Stimulated activated CD4-positive, alpha-beta T cell treated with anti-CD3 and anti-CD28 coated beads, Interleukin-4, amount 100 ng/mL, for 48 hours (primary cell): Measurements from ENCODE around the gene AQP7.
A peak's percentile ranks its signal among the peaks of the same experiment; 100 is the strongest.
"Not testable (repeated sequence)": the region's sequence is repeated elsewhere in the genome, so short reads cannot be mapped to it uniquely, and the experiment has no call there.

ENCODE experiments used
- DNase-seq, 2 donors: peaks; one replicate each; pipeline ENCODE4 v3.0.0-alpha.2; 2020; ENCODE audit warnings: low read depth in 2 of 2

The AQP7 gene

DNA sequence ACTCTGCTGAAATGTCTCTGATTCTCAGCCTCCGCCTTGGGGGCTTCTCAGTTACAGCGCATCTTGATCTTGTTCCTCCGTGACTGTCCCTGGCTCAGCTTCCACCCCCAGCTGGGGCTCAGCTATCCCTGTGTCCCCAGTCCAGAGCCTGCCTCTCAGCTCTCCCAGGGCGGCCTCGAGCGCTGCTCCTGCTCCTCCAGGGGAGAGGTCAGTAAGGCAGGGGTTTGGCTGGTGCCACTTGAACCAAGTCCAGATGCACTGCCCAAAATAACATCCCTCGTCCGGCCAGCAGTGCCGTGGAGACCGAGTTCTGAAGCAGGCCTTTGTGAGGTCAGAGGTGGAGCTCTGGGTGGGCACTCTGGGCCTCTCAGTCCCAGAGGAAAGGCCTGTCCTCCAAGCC lies at the start of gene AQP7:
Gene AQP7 (minus strand): TSS at position 198 of the 400 bp plus-strand sequence. CDS start 1,306 bp downstream, outside the sequence.
- not testable (repeated sequence) for DNase-seq

DNA sequence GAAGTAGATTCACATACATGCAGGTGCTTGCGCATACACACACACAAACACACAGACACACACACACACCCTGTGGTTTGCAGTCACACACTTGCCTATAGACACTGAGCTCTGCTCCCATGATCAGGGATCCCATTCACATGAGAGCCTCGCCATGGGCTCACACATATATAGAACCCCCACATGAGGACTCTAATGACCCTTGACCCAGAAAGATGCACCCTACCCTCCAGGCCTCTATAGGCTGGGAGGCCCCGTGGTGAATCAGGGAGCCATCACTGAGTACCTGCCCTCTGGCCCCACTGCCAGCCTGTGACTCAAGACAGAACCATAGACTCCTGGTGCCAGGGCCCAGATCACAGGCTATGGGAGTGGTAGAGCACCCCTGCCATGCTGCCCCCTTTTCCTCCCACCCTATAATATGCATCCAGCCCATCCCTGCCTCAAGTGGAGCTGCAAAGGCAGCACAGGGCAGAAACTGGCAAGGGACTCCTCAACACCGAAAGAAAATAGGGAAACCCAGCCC lies 48.3 kb upstream of the AQP7 start:
- no peak for DNase-seq

DNA sequence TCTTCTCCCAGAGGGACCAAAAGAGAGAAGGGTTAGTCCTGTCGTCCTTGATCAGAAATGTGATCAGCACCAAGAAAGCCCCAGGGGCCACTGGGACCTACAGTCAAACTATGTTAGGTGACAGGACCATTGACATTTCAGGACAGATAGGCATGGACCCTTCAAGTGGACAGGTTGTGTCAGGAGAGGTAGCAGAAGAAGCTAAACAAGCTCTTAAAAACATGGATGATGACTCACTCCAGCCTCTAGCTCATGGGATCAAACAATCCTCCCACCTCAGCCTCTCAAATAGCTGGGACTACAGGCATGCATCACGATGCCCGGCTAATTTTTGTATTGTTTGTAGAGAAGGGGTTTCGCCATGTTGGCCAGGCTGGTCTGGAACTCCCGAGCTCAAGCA lies 47.3 kb upstream of the AQP7 start:
- DNase-seq = no peak

DNA sequence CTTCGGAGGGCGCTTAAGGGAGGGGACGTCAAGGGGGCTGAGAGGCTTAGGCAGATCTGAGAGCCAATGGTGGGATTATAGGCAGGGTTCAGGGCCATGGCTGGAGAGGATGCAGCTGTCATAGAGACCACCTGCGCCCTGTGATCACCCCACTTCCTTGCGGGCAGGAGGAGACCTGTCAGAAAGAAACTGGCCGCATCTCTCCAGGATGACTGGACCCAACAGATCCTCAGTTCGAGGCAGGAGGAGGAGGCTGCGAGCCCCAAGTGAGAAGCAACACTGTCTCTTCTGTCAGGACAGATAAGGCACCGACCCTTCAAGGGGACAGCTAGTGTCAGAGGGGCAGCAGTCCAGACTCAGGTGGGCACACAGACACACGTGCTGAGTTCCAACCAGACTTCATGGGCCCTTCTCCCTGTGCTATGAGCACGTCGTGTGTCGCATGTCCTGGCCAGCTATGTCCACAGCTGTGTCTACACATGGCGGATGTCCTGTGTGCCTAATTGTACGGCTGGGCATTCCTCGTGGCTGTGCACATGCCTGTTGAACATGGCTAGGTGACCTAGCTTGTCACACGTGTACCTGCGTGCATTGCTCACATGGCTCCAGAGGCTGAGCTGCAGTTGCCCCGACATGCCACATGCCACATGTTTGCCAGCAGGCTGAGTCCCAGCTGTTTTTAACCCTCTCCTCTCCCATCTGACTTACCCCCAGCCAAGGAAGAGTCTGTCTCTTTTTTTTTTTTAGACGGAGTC lies 45.6 kb upstream of the AQP7 start:
- DNase-seq = no peak

DNA sequence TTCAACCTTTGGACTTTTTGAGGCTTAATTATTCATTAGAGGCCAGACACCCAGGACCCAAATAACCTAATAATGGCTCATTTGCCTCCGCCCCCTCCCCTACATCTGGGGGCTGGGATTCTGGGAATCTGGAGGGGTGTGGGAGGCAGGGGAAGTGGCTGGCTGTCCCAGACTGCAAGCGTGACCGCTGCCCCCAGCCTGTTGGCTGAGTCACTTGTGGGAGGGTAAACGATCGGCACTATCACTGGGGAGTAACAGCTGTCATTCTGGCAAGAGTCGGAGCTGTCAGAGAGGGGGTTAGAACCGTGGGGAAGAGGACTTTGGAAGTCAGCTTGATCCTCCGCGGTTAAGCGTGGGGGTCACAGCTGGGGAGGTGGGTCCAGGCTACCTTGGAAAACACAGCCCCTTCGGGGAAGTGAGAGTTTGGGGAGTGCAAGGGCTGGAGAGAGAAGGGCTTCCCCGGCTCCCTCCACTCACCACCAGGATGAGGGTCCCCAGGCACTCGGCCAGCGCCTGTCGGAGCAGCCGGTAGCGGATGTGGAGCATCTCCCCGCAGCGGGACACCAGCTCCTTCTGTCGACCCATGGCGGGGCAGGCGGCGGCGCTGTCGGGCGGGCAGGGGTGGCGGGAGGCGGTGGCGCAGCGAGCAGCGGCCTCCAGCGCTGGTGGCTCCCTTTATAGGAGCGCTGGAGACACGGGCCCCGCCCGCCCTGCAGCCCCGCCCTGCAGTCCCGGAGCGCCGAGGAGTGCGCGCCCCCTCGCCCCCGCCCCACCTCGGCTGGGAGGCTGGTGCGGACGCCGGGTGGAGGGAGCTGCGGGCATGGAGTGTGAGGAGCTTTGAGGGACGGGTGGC lies 44.8 kb upstream of the AQP7 start, which contains the start of gene AQP3:
Gene AQP3 (minus strand): TSS at position 648 of the 853 bp plus-strand sequence. CDS start 63 bp downstream, at position 585.
- DNase-seq = peak; percentile 50 to 57

DNA sequence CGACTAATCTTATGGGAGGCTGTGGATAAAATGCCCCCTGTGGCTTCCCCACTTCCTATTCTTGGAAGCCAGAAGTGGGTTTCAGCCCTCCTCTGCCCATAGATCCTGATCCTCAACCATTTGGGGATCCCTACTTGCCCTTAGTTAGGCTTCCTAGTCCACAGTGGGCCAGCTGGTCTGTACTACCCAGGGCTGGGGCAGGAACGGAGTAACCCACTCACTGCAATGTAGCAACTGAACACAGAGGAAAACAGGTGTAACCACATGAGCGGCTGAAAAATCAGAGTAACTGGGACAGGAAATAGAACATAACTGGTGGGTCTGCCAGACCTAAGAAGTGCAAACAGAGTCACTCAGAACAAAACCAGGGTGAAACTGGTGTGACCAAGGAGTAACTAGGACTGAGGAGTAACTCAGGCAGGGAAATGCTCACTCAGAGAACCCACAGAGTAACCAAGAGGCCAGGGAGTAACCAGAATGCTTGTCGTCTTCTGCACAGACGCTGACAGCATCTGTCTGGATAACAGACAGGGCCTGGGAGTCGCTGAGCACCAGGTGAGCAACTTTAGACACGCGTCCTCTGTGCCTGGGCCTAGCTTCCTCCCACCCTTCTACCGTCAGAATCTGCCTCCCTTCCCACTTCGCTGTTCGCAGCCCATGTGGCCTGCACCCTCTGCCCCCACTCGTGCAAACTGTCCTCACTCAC lies 44.0 kb upstream of the AQP7 start:
- peak in 1 of 2 donors; percentile 61 for DNase-seq

DNA sequence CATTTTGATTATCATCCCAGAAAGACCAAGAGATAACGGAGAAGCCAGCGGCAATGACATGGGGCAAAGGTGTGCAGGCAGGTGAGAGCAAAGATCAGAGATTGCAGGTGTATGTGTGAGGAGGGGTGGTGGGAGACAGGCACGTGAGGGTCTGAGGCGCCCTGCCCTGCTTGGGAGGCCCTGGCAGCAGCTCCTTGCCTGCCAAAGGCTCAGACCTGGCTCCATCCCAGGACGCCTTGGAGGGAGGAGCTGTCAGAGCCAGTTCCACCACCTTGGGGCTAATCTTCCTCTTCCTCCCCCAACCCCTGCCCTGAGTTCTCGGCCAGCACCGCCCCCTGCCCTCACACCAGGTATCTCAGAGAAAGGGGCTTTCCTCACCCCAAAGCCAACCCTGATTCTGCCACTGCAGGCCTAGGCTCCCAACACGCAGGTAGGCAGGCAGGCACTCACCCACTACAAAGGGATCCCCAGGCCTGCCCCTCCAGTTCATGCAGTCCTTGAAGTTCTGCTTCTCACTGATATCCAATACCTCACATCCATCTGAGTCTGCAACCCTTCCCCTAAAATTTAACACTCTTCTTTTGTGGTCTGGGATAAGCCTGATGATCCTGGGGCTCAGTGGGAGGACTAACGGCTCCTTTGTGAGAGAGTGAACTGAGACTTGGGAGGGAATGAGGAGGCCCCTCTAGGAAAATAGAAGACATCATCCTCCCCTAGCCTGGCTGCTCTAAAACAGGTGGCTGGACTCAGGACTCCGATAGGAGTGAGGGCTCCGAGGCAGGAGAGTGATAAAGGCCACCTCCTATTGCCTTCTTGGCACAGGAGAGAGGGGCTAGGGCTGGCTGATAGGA lies 43.2 kb upstream of the AQP7 start:
- DNase-seq = no peak

DNA sequence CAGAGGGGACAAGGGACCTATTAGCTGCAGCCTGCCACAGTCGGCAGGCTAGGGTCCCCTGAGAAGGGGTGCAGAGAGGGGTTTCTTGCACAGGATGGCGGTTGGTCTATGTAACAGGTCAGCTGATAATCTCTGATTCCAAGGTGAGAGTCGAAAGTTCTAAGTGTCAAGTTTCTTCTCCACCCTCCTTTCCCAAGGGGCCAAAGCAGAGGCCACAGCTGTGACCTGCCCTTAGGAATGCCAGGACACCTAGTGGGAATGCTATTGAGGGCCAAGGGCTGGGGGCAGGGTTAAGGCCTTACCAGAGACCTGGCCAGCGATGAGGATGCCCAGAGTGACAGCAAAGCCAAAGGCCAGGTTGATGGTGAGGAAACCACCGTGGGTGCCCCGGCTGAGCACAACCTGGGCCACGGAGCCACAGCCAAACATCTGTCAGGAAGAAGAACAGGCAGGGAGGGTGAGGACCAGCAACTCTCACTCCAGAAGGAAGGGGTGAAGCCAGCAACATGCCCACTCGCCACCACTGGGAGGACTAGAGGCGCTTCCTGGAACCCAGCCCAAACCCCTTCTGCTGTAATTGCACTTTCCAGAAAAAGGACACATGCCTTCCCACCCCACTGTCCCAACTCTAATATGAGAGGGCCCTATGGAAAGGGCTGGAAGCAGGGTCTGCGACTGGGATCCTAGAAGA lies 41.2 kb upstream of the AQP7 start:
- DNase-seq = no peak

DNA sequence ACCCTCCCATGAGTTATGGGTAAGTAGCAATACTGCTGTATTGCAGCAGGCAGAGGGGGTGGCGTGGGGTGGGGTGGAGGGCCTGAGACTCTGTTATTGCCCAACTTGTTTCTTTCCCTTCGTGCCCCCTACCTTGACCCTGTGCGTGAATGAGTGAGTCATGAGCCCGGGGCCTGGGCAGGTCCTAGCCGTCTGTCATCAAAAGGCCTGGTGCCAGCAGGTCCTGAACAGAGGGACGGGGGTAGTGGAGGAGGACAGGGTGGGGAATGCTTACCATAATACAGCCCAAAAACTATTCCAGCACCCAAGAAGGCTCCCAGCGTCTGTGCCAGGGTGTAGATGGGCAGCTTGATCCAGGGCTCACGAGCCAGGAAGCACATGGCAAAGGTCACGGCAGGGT lies 40.7 kb upstream of the AQP7 start:
- DNase-seq = no peak

DNA sequence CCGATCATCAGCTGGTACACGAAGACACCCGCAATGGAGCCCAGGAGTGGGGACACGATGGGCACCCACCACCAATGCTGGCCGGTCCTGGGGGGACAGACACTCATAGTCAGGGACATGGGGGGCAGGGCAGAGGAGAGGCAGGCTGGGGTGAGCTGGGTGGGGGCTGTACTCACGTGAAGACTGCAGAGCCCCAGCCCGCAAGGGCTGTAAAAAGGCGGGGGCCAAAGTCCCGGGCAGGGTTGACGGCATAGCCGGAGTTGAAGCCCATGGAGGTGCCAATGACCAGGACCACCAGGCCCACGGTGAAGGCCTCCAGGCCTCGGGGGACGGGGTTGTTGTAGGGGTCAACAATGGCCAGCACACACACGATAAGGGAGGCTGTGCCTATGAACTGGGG lies 39.8 kb upstream of the AQP7 start:
- DNase-seq = no peak

DNA sequence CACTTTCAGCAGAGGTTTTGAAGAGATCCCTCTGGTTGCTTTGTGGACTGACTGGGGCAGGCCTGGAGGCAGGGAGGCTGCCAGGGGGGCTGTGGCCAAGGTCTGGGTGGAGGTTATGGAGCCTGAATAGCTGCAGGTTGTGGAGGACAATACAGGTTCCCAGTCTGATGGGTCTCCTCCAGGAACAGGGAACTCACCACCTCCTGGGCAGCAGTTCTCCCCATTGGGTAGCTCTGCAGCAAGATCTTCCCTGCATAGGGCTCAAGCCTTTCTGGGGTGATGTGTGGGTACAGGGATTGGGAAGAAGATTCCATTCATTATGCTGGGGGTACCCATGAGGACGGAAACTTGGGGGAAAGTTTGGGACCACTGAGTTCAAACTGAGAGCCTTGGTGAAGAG lies 38.2 kb upstream of the AQP7 start:
- no peak for DNase-seq

DNA sequence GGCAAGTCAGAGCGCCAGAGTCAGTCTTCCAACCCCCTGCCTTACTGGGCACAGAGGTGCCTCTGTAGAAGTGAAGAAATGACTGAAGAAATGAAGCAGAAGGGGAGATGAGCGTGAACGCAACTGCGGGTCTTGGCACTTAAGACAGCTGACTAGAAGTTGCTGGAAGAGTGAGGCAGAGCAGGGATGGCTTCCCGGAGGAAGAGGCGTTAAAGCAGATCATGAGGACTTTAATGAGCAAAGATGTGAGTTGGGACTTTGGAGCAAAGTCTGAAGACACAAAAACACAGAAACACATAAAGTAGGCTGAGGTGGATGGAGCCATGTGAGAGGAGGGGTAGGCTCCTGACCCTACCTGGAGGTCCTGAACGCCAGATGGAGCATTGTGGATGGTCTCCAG lies 37.8 kb upstream of the AQP7 start:
- DNase-seq = no peak

DNA sequence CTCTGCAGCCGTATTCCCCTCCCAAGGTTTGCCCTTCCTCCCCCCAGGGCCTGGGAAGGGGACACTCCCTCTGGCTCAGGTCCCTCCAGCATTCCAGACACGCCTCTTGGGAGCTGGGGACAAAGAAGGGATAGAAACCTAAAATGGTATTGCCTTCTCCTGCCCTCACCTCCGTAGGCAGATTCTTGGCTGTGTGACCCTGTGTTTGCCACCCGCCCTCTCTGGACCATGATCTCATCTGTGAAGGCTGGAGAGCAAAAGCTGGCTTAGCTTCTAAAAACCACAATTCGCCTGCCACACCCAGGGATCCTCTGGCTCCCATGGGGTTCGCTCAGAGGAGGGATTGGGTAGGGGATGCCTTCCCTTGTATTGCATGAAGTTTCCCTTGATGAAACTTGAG lies 37.4 kb upstream of the AQP7 start:
- DNase-seq = no peak

DNA sequence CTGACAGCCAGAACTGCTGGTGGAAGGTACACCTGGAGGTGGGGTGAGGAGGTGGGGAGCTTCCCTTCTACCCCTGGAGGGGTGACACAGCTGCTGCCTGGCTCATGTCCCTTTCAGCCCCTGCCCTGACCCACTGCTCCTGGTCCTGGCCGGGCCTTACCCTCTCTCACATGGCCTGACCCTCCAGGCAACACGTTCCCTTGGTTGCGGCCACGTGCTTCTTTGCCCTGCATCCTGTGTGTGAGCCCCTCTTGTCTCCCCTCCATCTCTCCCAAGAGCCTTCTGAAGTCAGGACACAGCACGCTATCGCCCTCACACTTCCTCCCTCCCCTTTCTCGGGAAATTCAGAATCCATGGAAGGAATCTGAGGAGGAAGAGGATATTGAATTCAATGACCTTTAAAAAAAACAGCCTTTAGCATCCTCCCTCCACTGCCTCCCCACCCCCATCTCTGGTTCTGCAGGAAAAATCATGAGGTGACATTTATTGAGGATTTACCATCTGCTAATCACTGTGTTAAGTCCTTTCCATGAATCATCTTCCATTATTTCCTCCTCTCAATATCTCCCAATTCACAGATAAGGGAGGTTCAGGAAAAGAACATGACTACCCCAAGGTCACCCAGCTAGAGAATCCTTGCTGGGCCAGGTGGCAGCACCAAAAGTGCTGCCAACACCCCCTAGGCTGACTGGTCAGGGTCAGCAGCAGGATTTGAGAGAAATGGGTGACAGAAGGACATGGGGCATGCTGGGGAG lies 36.7 kb upstream of the AQP7 start:
- DNase-seq = no peak

DNA sequence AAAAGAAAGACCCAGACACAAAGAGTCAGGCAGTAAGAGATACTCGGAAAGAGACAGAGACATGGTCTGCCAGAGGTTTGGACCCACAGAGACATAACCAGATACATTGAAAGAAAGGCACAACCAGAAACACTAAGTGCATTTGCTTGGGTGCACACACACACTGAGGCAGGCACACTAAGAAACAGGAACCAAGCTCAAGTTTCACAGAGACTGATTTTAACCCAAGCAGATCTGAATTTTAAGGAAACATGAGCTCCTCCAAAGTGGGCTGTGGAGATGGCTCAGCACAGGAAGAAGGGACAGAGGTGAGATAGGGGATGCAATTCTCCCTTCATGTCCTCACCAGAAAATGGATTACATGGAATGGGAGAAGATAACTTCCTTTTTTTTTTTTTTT lies 35.5 kb upstream of the AQP7 start:
- DNase-seq = no peak

DNA sequence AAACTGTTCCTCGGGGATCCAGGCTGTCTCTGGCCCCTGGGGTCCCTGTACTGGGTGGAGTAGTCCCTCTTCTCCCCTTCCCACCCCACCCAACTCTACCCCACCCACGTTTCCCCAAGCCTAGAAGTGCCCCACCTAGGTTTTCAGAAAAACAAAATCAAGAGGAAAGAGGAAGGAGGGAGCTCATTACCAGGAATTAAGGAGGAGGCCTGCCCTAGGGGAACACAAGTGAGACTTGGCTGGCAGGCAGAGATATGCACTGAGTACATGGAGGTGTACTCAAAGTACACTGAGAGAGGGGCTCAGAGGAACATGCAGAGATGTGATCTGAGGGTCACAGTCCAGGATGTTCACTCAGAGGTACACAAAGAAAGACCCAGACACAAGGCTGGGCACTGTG lies 34.8 kb upstream of the AQP7 start:
- DNase-seq = no peak

DNA sequence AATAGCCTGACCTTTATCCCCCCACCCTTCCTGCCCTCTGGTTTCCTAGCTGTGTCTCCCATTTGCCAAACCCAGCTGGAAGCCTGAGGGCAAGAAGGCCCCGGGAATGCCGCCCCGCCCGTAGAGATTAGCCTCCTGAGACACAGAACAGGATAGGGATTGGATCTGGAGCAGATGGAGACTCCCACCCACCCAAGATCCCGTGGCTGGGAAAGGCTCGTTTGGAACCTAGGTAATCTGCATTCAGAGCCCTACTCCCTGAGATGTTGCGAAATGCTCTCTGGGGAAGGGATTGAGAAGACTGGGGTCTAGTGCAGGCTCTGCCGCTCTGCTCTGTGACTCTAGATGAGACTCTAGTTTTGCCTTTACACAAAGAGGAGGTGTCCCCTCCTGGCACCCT lies 34.1 kb upstream of the AQP7 start:
- no peak for DNase-seq

DNA sequence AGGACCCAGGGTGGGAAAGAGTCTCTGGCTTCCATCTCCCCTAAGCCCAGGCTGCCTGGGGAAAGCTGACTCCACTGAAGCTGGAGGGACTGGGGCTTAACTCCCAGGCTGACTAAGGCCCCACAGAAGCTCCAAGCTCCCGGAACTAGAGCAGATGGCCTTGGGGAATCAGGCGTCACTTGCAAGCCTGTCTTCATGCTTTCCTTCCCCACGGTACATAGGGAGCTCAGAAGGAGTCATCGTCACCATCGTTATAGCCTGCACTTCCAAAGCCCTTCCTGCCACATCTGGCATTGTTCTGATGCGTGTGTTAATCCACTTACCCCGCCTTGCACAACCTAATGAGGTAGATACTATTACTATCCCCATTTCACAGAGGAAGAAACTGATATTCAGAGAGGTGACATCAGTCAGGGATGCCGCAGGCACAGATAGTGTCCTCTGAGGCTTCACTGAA lies 33.5 kb upstream of the AQP7 start:
- DNase-seq = no peak

DNA sequence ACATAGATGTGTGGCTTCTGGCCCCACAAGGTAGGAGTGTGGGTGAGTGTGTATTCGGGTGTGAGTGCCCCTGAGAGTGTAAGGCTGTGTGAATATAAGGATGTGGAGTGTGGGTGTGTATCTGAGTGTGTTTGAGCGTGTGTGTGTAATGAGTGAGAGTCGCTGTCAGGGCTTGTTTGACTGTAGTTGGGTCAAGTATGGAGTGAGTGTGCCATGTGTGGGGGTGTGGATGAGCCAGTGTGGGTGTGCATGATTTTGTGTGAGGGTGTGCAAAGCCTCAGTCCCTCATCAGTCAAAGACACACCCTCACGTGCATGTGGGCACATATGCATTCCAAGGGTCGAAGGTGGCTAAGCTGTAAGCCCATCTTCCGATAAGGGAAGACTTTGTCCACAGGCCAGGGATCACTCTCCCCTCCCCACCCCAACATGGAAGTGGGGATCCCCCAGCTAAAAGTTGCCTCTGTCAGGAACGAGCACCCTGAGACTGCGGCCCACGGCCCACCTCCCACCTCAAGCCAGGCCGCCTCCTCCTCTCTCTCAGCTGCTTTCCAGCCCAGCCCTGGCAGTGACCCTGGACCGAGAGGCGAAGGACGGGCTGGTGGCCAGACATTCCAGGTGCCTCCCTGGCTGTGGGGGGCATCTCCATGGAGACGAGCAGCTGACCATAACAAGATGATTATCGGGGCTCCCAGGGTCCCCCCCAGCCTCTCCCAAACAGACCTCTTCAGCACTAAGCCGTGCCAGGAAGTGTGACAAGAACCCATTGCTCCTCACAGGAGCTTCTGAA lies 32.1 kb upstream of the AQP7 start:
- DNase-seq = no peak
